Colon (tissue), 2 donors: ENCODE results near the gene GTF2H3.

ENCODE experiments used
- FAIRE-seq: peaks from 2 replicates; lab custom pipeline; 2012; peaks lifted over from hg19 to GRCh38; lab: Jason Lieb, UNC
- donor health status: control.
- donor health status: control.

The GTF2H3 gene

GRCh38 chr12:123645878-123646277 is 12.2 kb downstream of the GTF2H3 start:
- no peak for FAIRE-seq

GRCh38 chr12:123648401-123648800 is 14.8 kb downstream of the GTF2H3 start:
- FAIRE-seq = no peak

- no peak for FAIRE-seq
Observed at GRCh38 chr12:123654129-123654701, 20.6 kb downstream of the GTF2H3 start.

- FAIRE-seq = no peak
Observed at GRCh38 chr12:123655420-123655819, 21.8 kb downstream of the GTF2H3 start.

- no peak for FAIRE-seq
Observed at GRCh38 chr12:123656392-123656791, 22.8 kb downstream of the GTF2H3 start.

GRCh38 chr12:123657211-123657610 is 23.6 kb downstream of the GTF2H3 start:
- FAIRE-seq = no peak

- FAIRE-seq = no peak
Observed at GRCh38 chr12:123659996-123660727, 26.5 kb downstream of the GTF2H3 start.

- no peak for FAIRE-seq
Observed at GRCh38 chr12:123667771-123668170, 34.1 kb downstream of the GTF2H3 start.

- FAIRE-seq = no peak
Observed at GRCh38 chr12:123670882-123671728, 37.5 kb downstream of the GTF2H3 start, which contains the start of gene TCTN2. Gene TCTN2, plus strand, starts transcription at chr12:123671113. Its CDS starts 128 bp downstream, at chr12:123671241.

- no peak for FAIRE-seq
Observed at GRCh38 chr12:123671876-123672275, 38.2 kb downstream of the GTF2H3 start.

- FAIRE-seq = no peak
Observed at GRCh38 chr12:123675436-123675835, 41.8 kb downstream of the GTF2H3 start.

GRCh38 chr12:123676616-123677320 is 43.1 kb downstream of the GTF2H3 start:
- no peak for FAIRE-seq

GRCh38 chr12:123678981-123679380 is 45.4 kb downstream of the GTF2H3 start:
- no peak for FAIRE-seq

- FAIRE-seq = no peak
Observed at GRCh38 chr12:123681605-123682004, 48.0 kb downstream of the GTF2H3 start.

- no peak for FAIRE-seq
Observed at GRCh38 chr12:123683964-123684363, 50.3 kb downstream of the GTF2H3 start.

GRCh38 chr12:123686636-123687190 is 53.1 kb downstream of the GTF2H3 start:
- no peak for FAIRE-seq

GRCh38 chr12:123690191-123690840 is 56.7 kb downstream of the GTF2H3 start:
- FAIRE-seq = no peak

GRCh38 chr12:123696207-123696606 is 62.6 kb downstream of the GTF2H3 start:
- no peak for FAIRE-seq

GRCh38 chr12:123696646-123697045 is 63.0 kb downstream of the GTF2H3 start:
- no peak for FAIRE-seq

GRCh38 chr12:123705935-123706334 is 72.3 kb downstream of the GTF2H3 start:
- no peak for FAIRE-seq

GRCh38 chr12:123707466-123707865 is 73.8 kb downstream of the GTF2H3 start:
- no peak for FAIRE-seq
